ENCODE measurements around the gene THSD7A.

The THSD7A gene

DNA sequence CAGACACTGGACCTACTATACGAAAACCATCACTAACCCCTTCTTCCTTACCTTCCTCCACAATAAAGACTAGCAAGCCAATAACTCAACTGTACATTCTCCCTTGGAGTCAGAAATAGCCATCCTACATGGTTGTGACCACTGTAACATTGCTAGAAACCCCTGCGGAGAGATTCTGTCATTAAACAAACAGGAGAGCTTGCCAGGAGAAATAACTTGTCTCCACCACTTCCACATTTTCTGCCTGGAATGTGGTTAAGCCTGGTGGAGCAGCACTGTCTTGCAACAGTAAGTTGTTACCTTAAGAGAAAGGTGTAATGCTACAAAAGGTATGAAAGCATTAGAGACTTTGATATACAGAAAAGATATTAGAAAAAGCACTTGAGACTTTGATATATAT is 45.8 kb downstream of the THSD7A start:
- TF ChIP-seq, protein P1, sequence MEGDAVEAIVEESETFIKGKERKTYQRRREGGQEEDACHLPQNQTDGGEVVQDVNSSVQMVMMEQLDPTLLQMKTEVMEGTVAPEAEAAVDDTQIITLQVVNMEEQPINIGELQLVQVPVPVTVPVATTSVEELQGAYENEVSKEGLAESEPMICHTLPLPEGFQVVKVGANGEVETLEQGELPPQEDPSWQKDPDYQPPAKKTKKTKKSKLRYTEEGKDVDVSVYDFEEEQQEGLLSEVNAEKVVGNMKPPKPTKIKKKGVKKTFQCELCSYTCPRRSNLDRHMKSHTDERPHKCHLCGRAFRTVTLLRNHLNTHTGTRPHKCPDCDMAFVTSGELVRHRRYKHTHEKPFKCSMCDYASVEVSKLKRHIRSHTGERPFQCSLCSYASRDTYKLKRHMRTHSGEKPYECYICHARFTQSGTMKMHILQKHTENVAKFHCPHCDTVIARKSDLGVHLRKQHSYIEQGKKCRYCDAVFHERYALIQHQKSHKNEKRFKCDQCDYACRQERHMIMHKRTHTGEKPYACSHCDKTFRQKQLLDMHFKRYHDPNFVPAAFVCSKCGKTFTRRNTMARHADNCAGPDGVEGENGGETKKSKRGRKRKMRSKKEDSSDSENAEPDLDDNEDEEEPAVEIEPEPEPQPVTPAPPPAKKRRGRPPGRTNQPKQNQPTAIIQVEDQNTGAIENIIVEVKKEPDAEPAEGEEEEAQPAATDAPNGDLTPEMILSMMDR (IDR thresholded peaks at IDR 0.05; ENCODE audit: low read depth, low read length), result no peak

DNA sequence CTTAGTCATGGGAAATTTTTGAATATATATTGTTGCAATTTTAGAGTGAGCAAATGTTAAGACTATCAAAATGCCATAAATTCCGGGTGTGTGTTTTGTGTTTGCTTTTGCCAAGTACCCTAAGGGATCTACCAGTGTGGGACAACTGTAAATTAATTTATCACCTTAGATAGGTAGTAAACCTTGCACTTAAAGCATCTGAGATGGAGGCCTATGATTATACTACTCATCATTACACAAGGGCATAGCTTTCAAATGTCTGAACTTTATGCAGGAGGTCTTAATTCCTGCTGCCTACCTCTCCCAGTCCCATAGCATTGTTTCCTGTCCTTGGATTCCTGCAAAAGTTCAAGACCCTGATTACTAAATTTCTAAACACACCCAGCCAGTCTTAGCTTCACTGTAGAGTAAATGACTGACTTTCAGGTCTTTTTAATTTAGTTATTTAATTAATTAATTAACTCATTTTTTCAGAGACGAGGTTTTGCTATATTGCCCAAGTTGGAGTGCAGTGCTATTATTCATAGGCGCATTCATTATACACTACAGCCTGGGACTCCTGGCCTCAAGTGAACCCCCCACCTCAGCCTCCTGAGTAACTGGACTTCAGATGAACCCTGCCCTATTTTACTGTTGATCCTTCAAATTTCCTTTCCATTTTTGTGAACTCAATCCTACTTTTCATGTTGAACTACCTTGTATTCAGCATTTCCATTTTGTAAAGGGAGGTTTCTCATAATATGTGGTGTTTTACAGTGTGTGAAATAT is 47.0 kb downstream of the THSD7A start:
- no peak overlapping the region for H3K4me3 ChIP-seq (ENCODE audit: low read depth, low read length)
- TF ChIP-seq, protein P1 (IDR thresholded peaks at IDR 0.05; ENCODE audit: low read depth, low read length), result no peak

More for the DNA sequence above, 45.8 kb downstream of the THSD7A start:
- no peak overlapping the region for H3K4me3 ChIP-seq (ENCODE audit: low read depth, low read length)

DNA sequence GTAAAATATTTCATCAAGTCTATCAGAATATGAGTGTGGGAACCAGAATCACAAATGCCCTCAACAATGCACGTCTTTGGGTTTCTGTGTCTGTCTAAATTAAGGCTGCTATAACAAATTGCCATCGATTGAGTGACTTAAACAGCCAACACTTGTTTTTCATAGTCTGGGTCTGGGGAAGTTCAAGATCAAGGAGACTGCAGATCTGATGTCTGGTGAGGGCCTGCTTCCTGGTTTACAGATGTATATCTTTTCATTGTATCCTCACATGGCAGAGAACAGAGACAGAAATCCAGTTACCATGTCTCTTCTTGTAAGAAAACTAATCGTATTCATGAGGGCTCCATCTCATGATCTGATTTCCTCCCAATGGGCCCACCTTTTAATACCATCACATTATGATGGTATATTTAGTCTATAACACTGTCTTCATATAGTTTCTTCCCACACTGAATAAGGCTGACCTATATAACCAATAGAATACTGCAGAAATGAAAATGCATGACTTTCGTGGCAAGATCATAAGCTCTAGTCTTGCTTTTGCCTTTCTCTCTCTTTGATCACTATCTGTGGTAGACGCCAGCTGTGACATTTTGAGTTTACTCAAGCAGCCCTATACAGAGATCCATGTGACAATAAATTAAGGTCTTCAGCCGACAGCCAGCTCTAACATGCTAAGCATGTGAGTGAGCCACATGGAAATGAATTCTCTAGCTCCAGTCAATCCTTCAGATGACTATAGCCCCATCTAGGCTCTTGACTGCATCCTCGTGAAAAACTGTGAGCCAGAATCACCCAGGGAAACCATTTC is 51.9 kb downstream of the THSD7A start:
- TF ChIP-seq, protein P1 (IDR thresholded peaks at IDR 0.05; ENCODE audit: low read depth, low read length), result no peak
- no peak overlapping the region for H3K4me3 ChIP-seq (ENCODE audit: low read depth, low read length)

DNA sequence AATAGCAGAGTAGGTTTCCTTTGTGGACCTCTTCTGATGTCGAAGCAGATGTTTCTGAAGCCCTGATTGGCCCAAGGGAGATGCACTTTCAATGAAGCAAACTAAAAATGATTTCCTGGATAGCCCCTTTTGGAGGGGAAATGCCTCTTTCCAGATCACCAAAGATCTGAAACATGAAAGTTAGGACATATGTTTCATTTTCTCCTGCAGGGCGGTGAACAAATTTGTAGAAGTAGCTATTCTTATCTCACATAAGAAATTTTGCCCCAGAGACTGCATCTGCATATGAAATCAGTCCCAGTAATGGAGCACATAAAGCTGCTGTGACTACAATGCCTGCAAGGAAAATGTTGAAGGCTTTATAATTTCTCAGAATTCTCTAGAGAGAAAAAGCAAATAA is 56.0 kb downstream of the THSD7A start:
- TF ChIP-seq, protein P1 (IDR thresholded peaks at IDR 0.05; ENCODE audit: low read depth, low read length), result no peak
- H3K4me3 ChIP-seq (ENCODE audit: low read depth, low read length), result no peak overlapping the region

DNA sequence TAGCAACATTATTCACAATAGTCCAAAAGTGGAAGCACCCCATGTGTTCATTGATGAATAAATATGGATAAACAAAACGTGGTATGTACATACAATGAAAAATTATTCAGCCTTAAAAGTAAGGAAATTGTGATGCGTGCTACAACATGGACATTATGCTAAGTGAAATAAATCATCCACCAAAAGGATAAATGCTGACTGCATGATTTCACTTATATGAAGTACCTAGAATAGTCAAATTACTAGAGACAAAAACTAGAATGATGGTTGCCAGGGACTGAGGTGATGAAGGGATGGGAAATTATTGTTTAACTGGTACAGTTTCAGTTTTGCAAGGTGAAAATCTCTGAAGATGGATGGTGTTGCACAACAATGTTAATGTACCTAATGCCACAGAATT is 56.6 kb downstream of the THSD7A start:
- H3K4me3 ChIP-seq (ENCODE audit: low read depth, low read length), result no peak overlapping the region
- TF ChIP-seq, protein P1 (IDR thresholded peaks at IDR 0.05; ENCODE audit: low read depth, low read length), result no peak

DNA sequence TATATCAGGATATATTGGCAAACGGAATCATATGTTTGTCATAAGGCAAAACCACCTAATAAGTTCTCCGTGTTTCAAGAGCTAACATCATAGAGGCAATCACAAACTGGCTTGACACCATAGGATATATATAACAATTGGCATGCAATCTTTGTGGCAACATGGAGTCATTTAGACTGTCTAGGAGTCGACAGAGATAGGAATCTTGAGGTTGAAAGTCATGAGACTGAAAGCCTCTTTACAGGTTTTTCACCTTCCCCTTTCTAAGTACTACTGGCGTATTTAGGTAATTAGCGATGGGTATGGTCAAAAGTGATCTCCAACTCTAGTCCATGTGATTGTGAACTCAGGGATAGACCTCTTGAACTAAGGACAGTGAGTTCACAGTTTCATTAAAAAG is 63.7 kb downstream of the THSD7A start:
- no peak overlapping the region for H3K4me3 ChIP-seq (ENCODE audit: low read depth, low read length)
- TF ChIP-seq, protein P1 (IDR thresholded peaks at IDR 0.05; ENCODE audit: low read depth, low read length), result no peak

DNA sequence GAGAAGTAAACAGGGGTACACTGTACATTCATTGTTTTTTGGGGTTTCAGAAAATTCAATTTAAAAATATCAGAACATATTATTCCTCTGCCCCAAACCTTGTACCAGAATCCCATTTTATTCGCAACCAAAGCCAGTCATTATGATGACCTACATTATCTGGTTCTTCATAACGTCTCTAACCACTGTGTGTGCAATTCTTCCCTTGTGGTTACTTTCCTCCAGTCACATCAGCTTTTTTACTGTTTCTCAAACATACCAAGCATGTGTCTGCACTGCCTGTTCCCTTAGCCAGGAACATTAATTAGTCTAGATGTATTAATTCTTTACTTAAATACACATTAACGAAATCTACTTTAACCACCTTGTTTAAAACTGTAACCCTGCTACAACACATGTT is 64.8 kb downstream of the THSD7A start:
- H3K4me3 ChIP-seq (ENCODE audit: low read depth, low read length), result no peak overlapping the region
- TF ChIP-seq, protein P1 (IDR thresholded peaks at IDR 0.05; ENCODE audit: low read depth, low read length), result no peak
